GM21576 (cell line): ENCODE data around the gene MPV17.
"Not testable (repeated sequence)": the region's sequence is repeated elsewhere in the genome, so short reads cannot be mapped to it uniquely, and the experiment has no call there.

ENCODE experiments used
- ATAC-seq: cut with Tn5 transposase; IDR thresholded peaks from one replicate; pipeline ENCODE4 v1.9.1; 2021; ENCODE audit warnings: mild to moderate bottlenecking, moderate library complexity; ENCODE audit not compliant: unreplicated experiment

MPV17 gene, protein sequence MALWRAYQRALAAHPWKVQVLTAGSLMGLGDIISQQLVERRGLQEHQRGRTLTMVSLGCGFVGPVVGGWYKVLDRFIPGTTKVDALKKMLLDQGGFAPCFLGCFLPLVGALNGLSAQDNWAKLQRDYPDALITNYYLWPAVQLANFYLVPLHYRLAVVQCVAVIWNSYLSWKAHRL

GRCh38 chr2:27322766-27323595 is at the start of gene MPV17:
Gene MPV17 (minus strand): TSS chr2:27323097. CDS start chr2:27322517, 580 bp downstream.
- peak; percentile 90 for ATAC-seq

- peak; percentile 14 for ATAC-seq
These were observed 48.1 kb upstream of the MPV17 start for GRCh38 chr2:27370816-27371620.

- peak; percentile 85 for ATAC-seq
These were observed 47.3 kb upstream of the MPV17 start, which contains the start of the genes EIF2B4 and SNX17 for GRCh38 chr2:27370026-27370815. Gene EIF2B4 (minus strand): TSS chr2:27370338. CDS start chr2:27370314, 24 bp downstream. Gene SNX17 (plus strand): TSS chr2:27370616. CDS start chr2:27370744, 128 bp downstream.

DNA sequence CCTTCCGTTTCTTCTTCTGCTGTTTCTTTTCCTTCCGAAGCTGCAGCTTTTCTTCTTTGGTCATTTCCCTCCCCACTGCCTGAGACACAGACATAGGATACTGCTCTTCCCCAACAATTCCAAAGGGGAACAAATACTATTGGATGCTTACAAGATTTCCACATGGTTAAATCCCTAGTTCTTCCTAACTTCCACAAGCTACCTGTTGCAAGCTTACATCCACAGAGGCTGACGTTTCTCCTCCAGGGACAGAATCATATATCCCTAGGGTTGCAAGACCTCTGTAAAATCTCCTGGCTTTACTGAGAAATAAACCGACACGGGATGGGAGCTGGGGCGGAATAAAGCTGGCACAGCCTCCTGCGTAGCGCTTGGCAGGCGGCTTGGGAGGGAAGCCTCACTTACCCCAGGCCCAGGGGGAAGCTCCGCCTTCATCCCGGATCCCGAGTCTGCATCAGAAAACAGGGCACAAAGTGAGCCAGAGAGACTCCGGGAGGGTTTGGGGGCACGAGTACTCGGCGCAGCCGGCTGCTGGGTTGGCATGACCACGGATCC is 46.7 kb upstream of the MPV17 start:
- no peak for ATAC-seq

- no peak for ATAC-seq
These were observed 41.0 kb upstream of the MPV17 start for GRCh38 chr2:27363933-27364332.

GRCh38 chr2:27362678-27363420 is 40.0 kb upstream of the MPV17 start:
- no peak for ATAC-seq

GRCh38 chr2:27356382-27357181 is 33.7 kb upstream of the MPV17 start, which contains the start of gene GTF3C2:
Gene GTF3C2 (minus strand): TSS chr2:27356764. CDS start chr2:27343554, 13,210 bp downstream.
- peak; percentile 75 for ATAC-seq

DNA sequence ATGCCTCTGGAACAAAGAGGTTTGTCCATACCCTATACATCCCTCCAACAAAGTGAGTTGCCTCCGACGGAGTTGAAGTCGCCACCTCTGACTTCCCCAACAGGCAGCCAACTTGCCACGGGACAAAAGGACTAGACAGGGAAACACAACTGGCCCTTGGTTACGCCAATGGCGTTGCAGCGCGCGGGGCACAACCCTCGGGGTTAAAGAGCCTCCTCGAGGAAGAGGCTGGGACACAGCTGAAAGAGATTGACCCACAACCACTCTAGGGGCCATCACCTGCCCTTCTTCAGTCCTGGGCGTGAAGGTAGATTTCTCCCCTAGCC is 33.1 kb upstream of the MPV17 start:
- peak; percentile 27 for ATAC-seq

DNA sequence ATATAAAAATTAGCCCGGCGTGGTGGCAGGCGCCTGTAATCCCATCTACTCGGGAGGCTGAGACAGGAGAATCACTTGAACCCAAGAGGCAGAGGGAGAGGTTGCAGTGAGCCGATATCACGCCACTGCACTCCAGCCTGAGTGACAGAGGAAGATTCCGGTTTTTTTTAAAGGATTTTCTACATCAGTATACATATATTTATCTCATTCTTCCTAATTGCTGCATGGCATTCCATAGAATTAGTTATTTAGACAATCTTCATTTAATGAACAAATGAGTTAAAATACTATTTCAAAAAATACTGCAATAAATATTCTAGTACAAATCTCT is 31.7 kb upstream of the MPV17 start:
- ATAC-seq, result no peak

- ATAC-seq, result no peak
These were observed 31.1 kb upstream of the MPV17 start for GRCh38 chr2:27353762-27354596.

DNA sequence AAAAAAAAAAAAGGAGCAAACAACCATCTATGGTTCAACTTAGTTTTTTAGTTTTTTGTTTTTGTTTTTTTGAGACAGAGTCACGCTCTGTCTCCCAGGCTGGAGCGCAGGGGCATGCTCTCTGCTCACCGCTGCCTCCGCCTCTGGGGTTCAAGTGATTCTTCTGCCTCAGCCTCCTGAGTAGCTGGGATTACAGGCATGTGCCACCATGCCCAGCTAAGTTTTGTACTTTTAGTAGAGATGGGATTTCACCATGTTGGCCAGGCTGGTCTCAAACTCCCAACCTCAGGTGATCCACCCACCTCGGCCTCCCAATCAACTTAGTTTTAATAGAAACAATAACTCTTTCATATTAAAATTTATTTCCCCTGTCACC is 30.5 kb upstream of the MPV17 start:
- ATAC-seq, result not testable (repeated sequence)

GRCh38 chr2:27351802-27352598 is 29.1 kb upstream of the MPV17 start:
- no peak for ATAC-seq

GRCh38 chr2:27350106-27350693 is 27.3 kb upstream of the MPV17 start:
- ATAC-seq, result no peak

DNA sequence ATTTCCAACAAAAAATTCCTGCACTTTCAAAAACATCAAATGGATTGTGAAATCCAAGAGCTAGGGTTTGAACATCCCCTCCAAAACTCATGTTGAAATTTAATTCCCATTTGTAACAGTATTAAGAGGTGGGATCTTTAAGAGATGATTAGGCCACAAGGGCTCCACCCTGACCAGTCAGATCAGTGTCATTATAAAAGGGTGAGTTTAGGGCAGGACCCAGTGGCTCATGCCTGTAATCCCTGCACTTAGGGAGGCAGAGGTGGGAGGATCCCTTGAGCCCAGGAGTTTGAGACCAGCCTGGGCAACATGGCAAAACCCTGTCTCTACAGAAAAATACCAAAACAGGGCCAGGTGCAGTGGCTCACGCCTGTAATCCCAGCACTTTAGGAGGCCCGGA is 24.7 kb upstream of the MPV17 start:
- ATAC-seq, result no peak

- no peak for ATAC-seq
These were observed 13.3 kb upstream of the MPV17 start for GRCh38 chr2:27336173-27336572.

GRCh38 chr2:27335311-27335710 is 12.4 kb upstream of the MPV17 start:
- ATAC-seq, result no peak

DNA sequence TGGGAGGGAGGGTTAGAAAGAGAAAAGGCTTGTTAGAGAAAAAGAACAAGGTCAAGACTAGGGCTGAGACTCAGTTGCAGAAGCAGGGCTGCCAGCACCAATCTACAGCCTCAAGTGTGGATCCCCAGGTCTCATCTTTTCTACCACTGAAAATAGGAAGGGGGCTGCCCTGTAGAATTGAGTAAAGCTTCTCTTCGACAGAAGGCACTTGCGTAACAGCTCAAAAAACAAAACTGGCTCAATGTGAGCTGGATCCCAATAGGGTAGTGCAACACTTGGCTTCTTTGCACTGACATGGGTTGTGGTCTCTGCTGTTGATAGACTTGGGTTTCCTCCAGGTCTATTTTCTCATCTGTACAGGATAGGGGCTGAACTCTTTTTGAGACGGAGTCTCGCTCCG is 1.8 kb upstream of the MPV17 start:
- no peak for ATAC-seq
